Right lobe of liver (tissue), 6 donors: Measurements from ENCODE around the gene GALNT11. TPM values are rescaled to one million over a fixed set of nuclear protein-coding genes. Genes with fewer than 3 reads are reported as not detected.
"Not testable (repeated sequence)": the region's sequence is repeated elsewhere in the genome, so short reads cannot be mapped to it uniquely, and the experiment has no call there.

Source experiments
- ATAC-seq, 4 donors: fragments of 200-7000 bp; cut with Tn5 transposase; one replicate each; pipeline ENCODE4 v1.9.1; 2020; ENCODE audit warnings: mild to moderate bottlenecking in 4 of 4, moderate library complexity in 4 of 4
- DNase-seq, 3 donors: peaks; one replicate each; pipeline ENCODE4 v3.0.0-alpha.2; 2020
- H3K27ac ChIP-seq, 3 donors: fragments of 200-600 bp; one replicate each; pipeline ENCODE4 v1.8.0; 2022
- H3K27me3 ChIP-seq, 2 donors: fragments of 200-600 bp; one replicate each; pipeline ENCODE4 v1.8.0; 2022
- H3K36me3 ChIP-seq, 4 donors: fragments of 200-600 bp; sonication (generic) in 1 of 4; one replicate each; pipeline versions ENCODE4 v1.5.1 to v1.8.0; 2017 to 2022; ENCODE audit warnings: control low read depth in 1 of 4
- H3K4me1 ChIP-seq, 4 donors: fragments of 200-600 bp; sonication (generic) in 1 of 4; one replicate each; pipeline versions ENCODE4 v1.5.1 to v1.8.0; 2017 to 2022; ENCODE audit warnings: control low read depth in 1 of 4
- H3K4me3 ChIP-seq, 3 donors: fragments of 200-600 bp; one replicate each; pipeline ENCODE4 v1.8.0; 2022
- H3K9me3 ChIP-seq, 4 donors: fragments of 200-600 bp; sonication (generic) in 1 of 4; one replicate each; pipeline versions ENCODE4 v1.5.1 to v1.8.0; 2017 to 2022; ENCODE audit warnings: control low read depth in 1 of 4
- CTCF ChIP-seq, 4 donors: fragments of 200-600 bp in 3 of 4; fragments of 450-650 bp in 1 of 4; IDR thresholded peaks; one replicate each; pipeline versions ENCODE4 v1.5.1 to v1.8.0; 2016 to 2022; ENCODE audit warnings: antibody characterized with exemption in 4 of 4, mild to moderate bottlenecking in 2 of 4
- POLR2A ChIP-seq: fragments of 450-650 bp; IDR thresholded peaks from one replicate; pipeline ENCODE4 v1.6.1; 2017; ENCODE audit warnings: antibody characterized with exemption, mild to moderate bottlenecking
- WGBS: methylation state at CpG from one replicate; pipeline ENCODE4 v1.1.6; 2018; ENCODE audit warnings: low coverage, low lambda C conversion rate; ENCODE audit not compliant: insufficient coverage; ENCODE audit errors: missing lambda C conversion rate; 5-methylcytosine and 5-hydroxymethylcytosine counted together
- intact Hi-C, 2 donors: fragments of 100-400 bp; cut with DNase I; formaldehyde crosslinking; loops; one replicate each; pipeline versions ENCODE4 v1.11.2 to v1.14.1; 2022
- total RNA-seq, 6 experiments: library from RNA; depleted of rRNA in 2 of 6; stranded (reverse); fragments of >200 nt in 2 of 6; fragmentation: NEBNext Ultra II Directional in 3 of 6; extraction: Animal tissue kit (Norgen Biotek cat#: 25700) in 3 of 6; gene quantifications; one replicate each; pipeline versions ENCODE4 v1.1.0 to v1.2.4, GENCODE V29; 2016 to 2023
- donor health status: DM: no; HTN: yes; CAD: no.
- donor health status: DM: no; HTN: no; CAD: no.
- donor health status: DM: no; HTN: no; CAD: no.
- donor health status: DM: no; HTN: yes; CAD: no.
- donor health status: DM: no; HTN: yes; CAD: no.

GALNT11 gene
- total RNA-seq, 6 experiments from 2014 or later, result 12.0 to 21.7 (median 14.7) TPM

GRCh38 chr7:152025937-152026890 is 740 bp downstream of the GALNT11 start:
- WGBS, result 30% methylated on average over 10 of the region's 41 CpGs
- H3K36me3 ChIP-seq, result no peaks in the 10 kb centered on the region
- H3K27ac ChIP-seq, result peak overlapping the region; percentile 71 to 92 (median 90)
- no peaks in the 10 kb centered on the region for H3K27me3 ChIP-seq
- H3K4me3 ChIP-seq, result peak overlapping the region; percentile 55 to 73 (median 72)
- intact Hi-C loops, result no loop called here
- ATAC-seq (no peak), DNase-seq (no peak)
- TF ChIP-seq POLR2A (no peak), CTCF (IDR thresholded peaks at IDR 0.05) (no peak)
- H3K9me3 ChIP-seq, result no peaks in the 10 kb centered on the region
- H3K4me1 ChIP-seq, result peaks cover 0 to 8% (median 3%) of the 10 kb centered on the region in 4 donors

GRCh38 chr7:152027491-152028365 is 2.3 kb downstream of the GALNT11 start:
- H3K4me1 ChIP-seq, H3K36me3 ChIP-seq, intact Hi-C loops, H3K27ac ChIP-seq, H3K27me3 ChIP-seq, ATAC-seq, H3K4me3 ChIP-seq, H3K9me3 ChIP-seq, DNase-seq: not testable (repeated sequence)
- WGBS, result 91% methylated on average over 10 of the region's 20 CpGs

GRCh38 chr7:152030059-152030458 is 4.6 kb downstream of the GALNT11 start:
- WGBS, result 54% methylated on average over 10 of the region's 10 CpGs
- DNase-seq (peak; percentile 47 to 62 (median 59)), ATAC-seq (peak; percentile 11 to 48 (median 40))
- H3K27me3 ChIP-seq, H3K4me1 ChIP-seq, H3K36me3 ChIP-seq, H3K4me3 ChIP-seq, H3K27ac ChIP-seq, H3K9me3 ChIP-seq, intact Hi-C loops: not testable (repeated sequence)
- peak; percentile 33 to 55 (median 51) for TF ChIP-seq CTCF (IDR thresholded peaks at IDR 0.05)

- H3K36me3 ChIP-seq, H3K9me3 ChIP-seq, H3K27ac ChIP-seq, ATAC-seq, DNase-seq, H3K27me3 ChIP-seq, H3K4me3 ChIP-seq, intact Hi-C loops, H3K4me1 ChIP-seq: not testable (repeated sequence)
- 20% methylated on average over 1 of the region's 1 CpG for WGBS
Observed at GRCh38 chr7:152030639-152031038, 5.2 kb downstream of the GALNT11 start.

GRCh38 chr7:152035817-152036216 is 10.3 kb downstream of the GALNT11 start:
- H3K27ac ChIP-seq, result no peak overlapping the region
- no peaks in the 10 kb centered on the region for H3K9me3 ChIP-seq
- TF ChIP-seq CTCF (IDR thresholded peaks at IDR 0.05), result no peak
- no peaks in the 10 kb centered on the region for H3K4me1 ChIP-seq
- no peaks in the 10 kb centered on the region for H3K36me3 ChIP-seq
- no peak overlapping the region for H3K4me3 ChIP-seq
- WGBS, result 94% methylated on average over 3 of the region's 5 CpGs
- intact Hi-C loops, result no loop called here
- DNase-seq (no peak), ATAC-seq (peak in 1 of 4 donors; percentile 27)
- no peaks in the 10 kb centered on the region for H3K27me3 ChIP-seq

GRCh38 chr7:152038410-152038809 is 12.9 kb downstream of the GALNT11 start:
- intact Hi-C loops, DNase-seq, H3K4me1 ChIP-seq, H3K36me3 ChIP-seq, H3K4me3 ChIP-seq, H3K27ac ChIP-seq, H3K27me3 ChIP-seq, ATAC-seq, H3K9me3 ChIP-seq: not testable (repeated sequence)
- 92% methylated on average over 5 of the region's 5 CpGs for WGBS

- ATAC-seq, H3K27ac ChIP-seq: not testable (repeated sequence)
- peak; percentile 72 to 82 (median 72) for DNase-seq
Observed at GRCh38 chr7:152043086-152043485, 17.6 kb downstream of the GALNT11 start.

GRCh38 chr7:152044909-152045308 is 19.4 kb downstream of the GALNT11 start:
- H3K9me3 ChIP-seq, H3K4me3 ChIP-seq, intact Hi-C loops, DNase-seq, H3K36me3 ChIP-seq, H3K4me1 ChIP-seq, H3K27ac ChIP-seq, H3K27me3 ChIP-seq, ATAC-seq: not testable (repeated sequence)
- WGBS, result 92% methylated on average over 3 of the region's 3 CpGs

More at GRCh38 chr7:152043086-152043485, 17.6 kb downstream of the GALNT11 start:
- H3K9me3 ChIP-seq, H3K27me3 ChIP-seq, H3K36me3 ChIP-seq, intact Hi-C loops, H3K4me3 ChIP-seq, H3K4me1 ChIP-seq: not testable (repeated sequence)
- WGBS, result 52% methylated on average over 8 of the region's 8 CpGs
